Frontal cortex (tissue), 4 donors: ENCODE results near the gene MKRN2OS. TPM values are rescaled to one million over a fixed set of nuclear protein-coding genes. Genes with fewer than 3 reads are reported as not detected.

Experiments used
- DNase-seq, 2 donors: peaks; one replicate each; pipeline ENCODE4 v3.0.0; 2012; ENCODE audit warnings: low spot score in 2 of 2
- FAIRE-seq: peaks from 2 replicates; lab custom pipeline; 2012; peaks lifted over from hg19 to GRCh38; lab: Jason Lieb, UNC
- total RNA-seq: library from RNA; depleted of rRNA; stranded (reverse); fragments of >200 nt; gene quantifications from one replicate; pipeline ENCODE4 v1.2.3, GENCODE V29; 2014
- donor health status: control.
- donor health status: control.
- donor health status: control.

The MKRN2OS gene
- total RNA-seq: not detected

DNA sequence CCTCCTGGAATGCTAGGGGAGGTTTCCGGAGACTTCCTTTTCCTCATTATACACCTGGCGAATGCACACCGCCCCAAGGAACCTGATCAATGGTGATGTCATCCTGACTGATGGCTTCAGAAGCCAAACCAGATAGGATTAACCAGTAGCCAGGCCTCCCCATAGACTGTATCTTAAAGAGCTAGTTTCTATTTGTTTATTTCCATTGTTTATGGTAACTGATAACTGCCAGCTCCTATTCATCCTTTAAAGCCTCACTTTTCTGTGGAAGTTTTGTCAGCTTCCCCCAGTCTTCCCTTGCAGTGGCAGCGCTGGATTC lies at the start of gene MKRN2OS:
Gene MKRN2OS (minus strand): TSS at position 27 of the 319 bp plus-strand sequence. CDS start 35 bp downstream, outside the sequence.
- no peak for FAIRE-seq
- no peak for DNase-seq

DNA sequence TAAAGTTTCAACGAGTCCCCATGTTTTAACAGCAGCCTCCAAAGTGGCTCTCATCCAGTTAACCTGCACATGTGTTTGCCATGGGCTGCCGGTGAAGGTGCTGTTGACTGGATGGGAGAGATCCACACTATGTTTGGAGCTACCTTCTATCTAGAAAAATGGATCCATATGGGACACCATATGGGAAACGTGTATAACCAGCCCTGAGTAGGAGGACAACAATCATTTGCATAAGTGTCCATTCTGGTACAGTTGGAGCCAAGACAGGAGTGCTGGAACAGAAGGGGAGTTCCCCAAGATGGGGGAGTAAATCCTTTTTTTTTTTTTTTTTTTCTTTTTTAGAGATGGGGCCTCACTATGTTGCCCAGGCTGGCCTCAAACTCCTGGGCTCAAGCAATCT lies 48.2 kb upstream of the MKRN2OS start:
- DNase-seq (no peak), FAIRE-seq (no peak)

DNA sequence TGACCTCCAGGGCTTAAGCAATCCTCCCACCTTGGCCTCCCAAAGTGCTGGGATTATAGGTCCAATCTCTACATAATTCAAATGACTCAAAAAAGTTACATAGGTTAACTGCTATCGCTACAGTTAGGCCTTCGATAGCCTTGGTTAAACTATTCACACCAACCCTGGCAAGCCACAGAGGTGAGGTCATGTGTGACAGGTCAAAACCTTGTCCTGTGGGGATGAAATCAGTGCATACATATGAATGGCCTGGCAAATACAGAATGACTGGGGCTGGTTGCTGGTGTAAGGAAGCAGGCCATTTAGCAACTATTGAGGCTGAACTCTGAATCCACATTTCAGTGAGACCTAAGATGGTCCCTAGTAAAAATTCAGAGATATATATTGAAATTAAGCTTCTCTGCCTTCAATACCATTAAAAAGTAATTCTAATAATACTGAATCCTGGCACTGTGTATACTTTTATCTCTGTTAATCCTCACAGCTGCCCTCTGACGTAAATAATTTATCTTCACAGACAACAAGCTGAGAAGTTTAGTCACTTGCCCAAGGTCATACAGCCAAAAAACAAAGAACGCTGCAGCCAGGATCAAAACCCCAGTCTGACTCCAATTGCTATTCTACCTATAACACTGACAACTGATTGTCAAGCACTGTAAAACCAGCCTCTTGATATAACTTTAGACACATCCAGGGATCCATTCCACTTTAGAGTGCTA lies 46.9 kb upstream of the MKRN2OS start:
- DNase-seq (no peak), FAIRE-seq (no peak)

DNA sequence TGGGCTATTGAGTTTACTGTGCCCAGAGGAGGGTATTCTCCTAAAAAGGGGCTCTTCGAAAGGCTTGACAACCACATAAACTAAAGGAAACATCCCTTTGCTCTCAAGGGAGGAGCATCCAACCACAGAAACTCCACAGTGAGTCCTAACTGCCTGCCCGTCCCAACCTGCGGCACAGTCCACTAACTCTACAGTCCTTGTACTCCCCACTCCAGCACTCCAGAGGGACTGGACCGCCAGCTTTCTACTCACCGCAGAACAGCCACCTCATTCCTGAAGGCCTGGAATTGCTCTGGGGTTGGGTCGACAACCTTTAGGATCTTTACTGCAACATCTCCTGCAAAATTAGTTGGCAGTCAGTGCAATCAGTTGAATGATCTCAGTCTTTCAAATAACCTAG lies 46.2 kb upstream of the MKRN2OS start:
- no peak for FAIRE-seq
- DNase-seq: no peak

GRCh38 chr3:12590096-12590495 lies 44.8 kb upstream of the MKRN2OS start:
- no peak for FAIRE-seq

DNA sequence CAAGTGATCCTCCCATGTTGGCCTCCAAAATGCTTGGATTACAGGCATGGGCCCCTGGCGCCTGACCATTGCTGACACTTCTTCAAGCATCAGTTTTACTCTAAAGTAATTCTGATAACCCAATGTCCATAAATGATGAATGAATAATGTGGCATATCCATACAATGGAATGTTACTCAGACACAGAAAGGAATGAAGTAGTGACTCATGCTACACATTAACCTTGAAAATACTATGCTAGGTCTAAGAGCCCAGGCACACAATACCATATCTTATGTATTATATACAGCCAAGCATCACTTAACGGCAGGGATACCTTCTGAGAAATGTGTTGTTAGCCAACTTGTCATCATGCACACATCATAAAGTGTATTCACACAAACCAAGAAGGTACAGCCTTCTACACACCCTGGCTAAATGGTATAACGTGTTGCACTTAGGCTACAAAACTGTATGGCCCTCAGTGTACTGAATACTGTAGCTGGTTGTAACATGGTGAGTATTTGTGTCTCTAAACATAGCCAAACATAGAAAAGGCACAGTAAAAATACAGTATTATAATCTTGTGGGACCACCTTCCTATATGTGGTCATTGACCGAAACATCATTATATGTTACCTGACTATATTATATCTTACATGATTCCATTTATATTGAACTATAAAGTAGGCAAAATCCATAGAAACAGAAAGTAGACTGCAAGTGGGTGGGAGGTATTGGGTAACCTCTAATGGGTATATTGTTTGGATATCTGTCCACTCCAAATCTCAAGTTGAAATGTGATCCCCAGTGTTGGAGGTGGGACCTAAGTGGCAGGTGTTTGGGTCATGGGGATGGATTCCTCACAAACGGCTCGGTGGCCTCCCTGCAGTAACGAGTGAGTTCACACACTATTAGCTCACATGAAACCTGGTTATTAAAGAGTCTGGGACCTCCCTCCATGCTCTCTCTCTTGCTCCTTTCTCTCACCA lies 43.0 kb upstream of the MKRN2OS start:
- FAIRE-seq: no peak
- DNase-seq: no peak

More at GRCh38 chr3:12590096-12590495, 44.8 kb upstream of the MKRN2OS start:
- DNase-seq: no peak

GRCh38 chr3:12586403-12586802 lies 41.1 kb upstream of the MKRN2OS start:
- DNase-seq (no peak), FAIRE-seq (no peak)

DNA sequence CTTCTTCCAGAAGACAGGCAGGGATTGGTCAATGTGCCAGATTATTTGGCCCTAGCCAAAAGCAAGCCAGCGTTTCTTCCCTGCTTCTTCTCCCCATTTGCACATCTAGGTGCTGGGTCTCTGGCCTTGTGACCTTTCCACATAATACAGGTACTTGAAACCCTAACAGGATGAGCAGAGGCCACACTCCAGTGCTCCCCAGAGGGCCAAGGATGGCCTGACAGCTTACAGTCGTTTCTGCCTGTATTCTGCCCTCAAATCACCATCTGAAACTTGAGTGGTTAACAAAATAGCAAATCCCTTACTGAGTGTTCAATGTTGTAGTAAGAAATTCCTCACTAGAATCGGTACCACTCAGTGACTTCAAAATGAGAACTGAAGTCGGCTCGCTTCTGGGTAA lies 40.7 kb upstream of the MKRN2OS start:
- no peak for DNase-seq

GRCh38 chr3:12585181-12585580 lies 39.9 kb upstream of the MKRN2OS start:
- FAIRE-seq: no peak
- DNase-seq: no peak

More for the DNA sequence above, 40.7 kb upstream of the MKRN2OS start:
- FAIRE-seq: no peak

GRCh38 chr3:12584083-12584482 lies 38.8 kb upstream of the MKRN2OS start:
- FAIRE-seq (no peak), DNase-seq (no peak)

GRCh38 chr3:12583280-12583679 lies 38.0 kb upstream of the MKRN2OS start:
- no peak for FAIRE-seq
- DNase-seq: no peak

- FAIRE-seq (no peak), DNase-seq (no peak)
Observed at GRCh38 chr3:12582730-12583129, 37.4 kb upstream of the MKRN2OS start.

DNA sequence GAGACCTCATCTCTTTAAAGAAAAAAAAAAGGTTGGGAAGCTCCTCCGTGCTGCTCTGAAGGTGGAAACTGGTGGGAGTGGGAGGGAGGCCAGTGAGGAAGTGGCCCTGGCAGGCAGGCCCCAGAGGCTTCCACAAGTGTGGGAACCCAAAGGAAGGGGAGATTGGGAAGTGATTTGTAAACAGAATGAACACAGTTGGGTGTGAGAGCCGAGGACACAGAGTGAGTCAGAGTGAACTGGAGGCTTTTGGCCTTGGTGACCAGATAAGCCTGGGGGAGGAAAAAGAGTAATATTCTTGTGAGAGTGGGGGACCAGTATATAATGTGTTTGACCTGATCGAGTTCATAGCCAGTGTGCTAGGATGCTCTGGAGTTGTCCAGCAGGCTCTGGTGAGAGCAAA lies 34.6 kb upstream of the MKRN2OS start:
- DNase-seq (no peak), FAIRE-seq (no peak)

DNA sequence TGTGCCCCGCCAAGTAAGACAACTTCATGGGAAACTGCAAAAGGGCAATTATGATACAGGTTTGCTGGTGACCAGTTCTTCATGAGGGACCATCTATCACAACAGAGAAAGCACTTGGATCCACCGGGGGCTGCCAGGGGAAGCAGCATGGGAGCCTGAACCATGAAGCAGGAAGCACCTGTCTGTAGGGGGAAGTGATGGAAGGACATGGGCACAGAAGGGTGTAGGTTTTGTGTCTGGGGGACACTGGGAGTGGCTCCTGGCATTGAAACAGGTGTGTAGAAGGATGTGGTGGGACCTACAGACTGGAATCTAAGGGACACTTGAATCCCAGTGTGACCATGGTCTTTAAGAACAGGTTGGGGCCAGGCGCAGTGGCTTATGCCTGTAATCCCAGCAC lies 34.2 kb upstream of the MKRN2OS start:
- no peak for DNase-seq
- FAIRE-seq: no peak

GRCh38 chr3:12578742-12579141 lies 33.4 kb upstream of the MKRN2OS start:
- FAIRE-seq: no peak
- no peak for DNase-seq

DNA sequence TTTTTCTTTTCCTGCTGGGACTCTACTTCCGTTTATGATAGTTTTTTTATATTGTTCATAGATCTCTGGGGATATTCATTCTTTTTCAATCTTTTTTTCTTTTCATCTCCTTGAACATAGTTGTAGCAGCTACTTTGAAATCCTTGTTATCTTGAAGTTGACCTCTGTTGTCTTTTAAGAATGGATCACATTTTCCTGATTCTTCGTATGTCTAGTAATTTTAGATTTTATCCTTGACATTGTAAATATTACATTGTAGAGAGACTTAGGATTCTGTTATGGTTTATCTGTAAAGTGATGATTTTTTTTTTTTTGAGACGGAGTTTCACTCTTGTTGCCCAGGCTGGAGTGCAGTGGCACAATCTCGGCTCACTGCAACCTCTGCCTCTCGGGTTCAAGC lies 32.1 kb upstream of the MKRN2OS start:
- DNase-seq (no peak), FAIRE-seq (no peak)

GRCh38 chr3:12574661-12575060 lies 29.4 kb upstream of the MKRN2OS start:
- no peak for DNase-seq
- no peak for FAIRE-seq

- DNase-seq (no peak), FAIRE-seq (no peak)
Observed at GRCh38 chr3:12574131-12574530, 28.8 kb upstream of the MKRN2OS start.

GRCh38 chr3:12571986-12572385 lies 26.7 kb upstream of the MKRN2OS start:
- DNase-seq (no peak), FAIRE-seq (no peak)

DNA sequence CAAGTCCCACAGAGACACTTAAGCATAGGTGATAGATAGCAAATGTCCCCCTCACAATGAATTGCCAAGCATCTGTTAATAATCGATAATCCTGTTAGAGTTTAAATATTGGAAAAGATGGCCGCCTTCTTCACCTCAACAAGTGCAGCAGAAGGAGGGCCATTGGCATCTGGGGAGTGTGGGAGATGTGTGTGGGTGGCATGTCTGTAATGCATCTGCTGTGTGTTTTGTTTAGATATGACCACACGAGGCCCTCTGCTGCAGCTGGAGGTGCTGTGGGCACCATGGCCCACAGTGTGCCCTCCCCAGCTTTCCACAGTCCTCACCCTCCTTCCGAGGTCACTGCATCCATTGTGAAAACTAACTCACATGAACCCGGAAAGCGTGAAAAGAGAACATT lies 24.5 kb upstream of the MKRN2OS start:
- no peak for FAIRE-seq
- DNase-seq: no peak

DNA sequence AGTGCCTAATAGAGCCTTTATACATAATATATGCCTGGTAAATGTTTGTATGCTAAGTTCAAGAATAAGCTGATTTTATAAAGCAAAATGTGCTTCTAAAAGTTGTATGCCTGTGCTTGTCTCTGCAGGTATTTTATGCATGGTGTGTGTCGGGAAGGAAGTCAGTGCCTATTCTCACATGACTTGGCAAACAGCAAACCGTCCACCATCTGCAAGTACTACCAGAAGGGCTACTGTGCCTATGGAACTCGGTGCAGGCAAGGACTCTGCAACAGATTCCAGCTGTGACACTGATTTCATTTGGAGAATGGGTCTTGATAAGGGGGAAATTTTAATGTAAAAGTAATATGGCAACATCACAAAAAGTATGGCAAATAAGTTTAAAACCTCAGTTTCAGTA lies 23.4 kb upstream of the MKRN2OS start:
- no peak for DNase-seq
- no peak for FAIRE-seq
